ENCODE data around the gene DTX3.
"Not testable (repeated sequence)": the region's sequence is repeated elsewhere in the genome, so short reads cannot be mapped to it uniquely, and the experiment has no call there.

DTX3 gene

GRCh38 chr12:57641699-57642442 is 37.2 kb downstream of the DTX3 start:
- ATAC-seq: no peak
- TF ChIP-seq GLIS3 (CRISPR knock-in tag; IDR thresholded peaks at IDR 0.05) (no peak), PPARA (CRISPR knock-in tag; IDR thresholded peaks at IDR 0.05; ENCODE audit: borderline replicate concordance) (no peak), ISL1 (CRISPR knock-in tag; IDR thresholded peaks at IDR 0.05) (no peak), ZFP3 (CRISPR knock-in tag; IDR thresholded peaks at IDR 0.05) (no peak), PATZ1 (CRISPR knock-in tag; IDR thresholded peaks at IDR 0.05; ENCODE audit: borderline replicate concordance) (no peak), TOX (CRISPR knock-in tag; IDR thresholded peaks at IDR 0.05; ENCODE audit: borderline replicate concordance) (no peak), TCF4 (CRISPR knock-in tag; IDR thresholded peaks at IDR 0.05; ENCODE audit: borderline replicate concordance) (no peak), ZFP30 (CRISPR knock-in tag; IDR thresholded peaks at IDR 0.05) (no peak), CREB5 (CRISPR knock-in tag; IDR thresholded peaks at IDR 0.05; ENCODE audit: low read depth) (no peak), SNAI2 (CRISPR knock-in tag; IDR thresholded peaks at IDR 0.05) (no peak), ZNF70 (CRISPR knock-in tag; IDR thresholded peaks at IDR 0.05) (no peak), ZC3H10 (CRISPR knock-in tag; IDR thresholded peaks at IDR 0.05) (no peak), POU6F1 (CRISPR knock-in tag; IDR thresholded peaks at IDR 0.05; ENCODE audit: borderline replicate concordance, low read depth) (no peak), ZNF8 (CRISPR knock-in tag; IDR thresholded peaks at IDR 0.05) (no peak), BACH2 (CRISPR knock-in tag; IDR thresholded peaks at IDR 0.05; ENCODE audit: borderline replicate concordance) (no peak)

- ATAC-seq: not testable (repeated sequence)
Observed at GRCh38 chr12:57645990-57646658, 41.5 kb downstream of the DTX3 start.

- ATAC-seq: not testable (repeated sequence)
Observed at GRCh38 chr12:57646659-57647049, 42.0 kb downstream of the DTX3 start.

GRCh38 chr12:57654042-57654441 is 49.4 kb downstream of the DTX3 start:
- ATAC-seq: no peak
- no peak for TF ChIP-seq CSRNP3 (CRISPR knock-in tag; IDR thresholded peaks at IDR 0.05)
- TF ChIP-seq BACH2 (CRISPR knock-in tag; IDR thresholded peaks at IDR 0.05; ENCODE audit: borderline replicate concordance): no peak
- no peak for TF ChIP-seq RARB (CRISPR knock-in tag; IDR thresholded peaks at IDR 0.05)
- no peak for TF ChIP-seq TSHZ2 (CRISPR knock-in tag; IDR thresholded peaks at IDR 0.05)
- TF ChIP-seq CREB5 (CRISPR knock-in tag; IDR thresholded peaks at IDR 0.05; ENCODE audit: low read depth): no peak
- TF ChIP-seq TCF4 (CRISPR knock-in tag; IDR thresholded peaks at IDR 0.05; ENCODE audit: borderline replicate concordance): no peak
- TF ChIP-seq ISL1 (CRISPR knock-in tag; IDR thresholded peaks at IDR 0.05): no peak
- no peak for TF ChIP-seq ARNTL (CRISPR knock-in tag; IDR thresholded peaks at IDR 0.05; ENCODE audit: borderline replicate concordance, low read depth)
- no peak for TF ChIP-seq PPARA (CRISPR knock-in tag; IDR thresholded peaks at IDR 0.05; ENCODE audit: borderline replicate concordance)
- no peak for TF ChIP-seq ZNF70 (CRISPR knock-in tag; IDR thresholded peaks at IDR 0.05)
- no peak for TF ChIP-seq GLIS3 (CRISPR knock-in tag; IDR thresholded peaks at IDR 0.05)
- no peak for TF ChIP-seq PATZ1 (CRISPR knock-in tag; IDR thresholded peaks at IDR 0.05; ENCODE audit: borderline replicate concordance)
- TF ChIP-seq ESRRG (CRISPR knock-in tag; IDR thresholded peaks at IDR 0.05): no peak
- TF ChIP-seq ZFP3 (CRISPR knock-in tag; IDR thresholded peaks at IDR 0.05): no peak
- no peak for TF ChIP-seq SNAI2 (CRISPR knock-in tag; IDR thresholded peaks at IDR 0.05)
- no peak for TF ChIP-seq ZNF565 (CRISPR knock-in tag; conservative IDR thresholded peaks at IDR 0.05; ENCODE audit: low read depth)

Data from SK-N-SH treated with all-trans-retinoic acid at 6 μM for 48 hours (cell line).